ENCODE data around the gene CUL7.

- TF ChIP-seq IRF3 (IDR thresholded peaks at IDR 0.05) (no peak), REST (IDR thresholded peaks at IDR 0.05; ENCODE audit: low read depth, low read length) (no peak), EZH2 (IDR thresholded peaks at IDR 0.05; ENCODE audit: borderline replicate concordance, control insufficient read depth, low read depth, low read length) (no peak), CTCF (IDR thresholded peaks at IDR 0.05 in 2 of 3, conservative IDR thresholded peaks at IDR 0.05 in 1 of 3; ENCODE audit: control insufficient read depth in 2 of 3, extremely low read depth in 1 of 3, insufficient read depth in 1 of 3, low read depth in 3 of 3, low read length in 3 of 3) (no peak), EP300 (IDR thresholded peaks at IDR 0.05; ENCODE audit: borderline replicate concordance in 1 of 2, control insufficient read depth in 1 of 2, low read depth in 2 of 2, low read length in 2 of 2) (no peak), CHD1 (IDR thresholded peaks at IDR 0.05; ENCODE audit: low read depth, low read length) (no peak), NBN (IDR thresholded peaks at IDR 0.05) (no peak), MAX (IDR thresholded peaks at IDR 0.05; ENCODE audit: low read depth, low read length) (no peak), RFX5 (IDR thresholded peaks at IDR 0.05; ENCODE audit: low read depth, low read length) (no peak), ZBTB11 (CRISPR knock-in tag; IDR thresholded peaks at IDR 0.05) (no peak)
These were observed 24.5 kb downstream of the CUL7 start for GRCh38 chr6:43029120-43029519.

All from GM12878 (cell line).